Transverse colon (tissue), 4 donors: ENCODE results near the gene FCRL6. TPM values are rescaled to one million over a fixed set of nuclear protein-coding genes. Genes with fewer than 3 reads are reported as not detected.

Experiments used
- DNase-seq: peaks from one replicate; pipeline ENCODE4 v3.0.0-alpha.2; 2019
- H3K27ac ChIP-seq, 4 donors: fragments of 200-600 bp; sonication (generic); 2 replicates each; pipeline ENCODE4 v1.5.1; 2016 to 2018; ENCODE audit warnings: inconsistent platforms in 4 of 4
- H3K27me3 ChIP-seq: fragments of 200-600 bp; sonication (generic); 2 replicates; pipeline ENCODE4 v1.5.1; 2017; ENCODE audit warnings: inconsistent platforms
- H3K36me3 ChIP-seq, 4 donors: fragments of 200-600 bp; sonication (generic); 2 replicates each; pipeline ENCODE4 v1.5.1; 2017 to 2019; ENCODE audit warnings: inconsistent platforms in 4 of 4
- H3K4me1 ChIP-seq, 4 donors: fragments of 200-600 bp; sonication (generic); 2 replicates each; pipeline ENCODE4 v1.5.1; 2017 to 2020; ENCODE audit warnings: inconsistent platforms in 4 of 4
- H3K4me3 ChIP-seq, 4 donors: fragments of 200-600 bp; sonication (generic); 1 replicate in 1 of 4; 2 replicates in 3 of 4; pipeline versions ENCODE4 v1.5.1 to v1.6.1; 2017 to 2019; ENCODE audit warnings: inconsistent platforms in 4 of 4
- H3K9me3 ChIP-seq, 2 donors: fragments of 200-600 bp; sonication (generic); 2 replicates each; pipeline ENCODE4 v1.5.1; 2017 to 2019; ENCODE audit warnings: inconsistent platforms in 2 of 2
- EP300 ChIP-seq: sonication (generic); formaldehyde crosslinking; IDR thresholded peaks from one replicate; pipeline ENCODE4 v1.6.1; 2017; ENCODE audit warnings: antibody characterized with exemption, low read depth
- POLR2A ChIP-seq: fragments of 450-650 bp; IDR thresholded peaks from one replicate; pipeline ENCODE4 v1.6.1; 2016; ENCODE audit warnings: antibody characterized with exemption, mild to moderate bottlenecking, moderate library complexity
- POLR2AphosphoS5 ChIP-seq, 3 donors: sonication (generic); formaldehyde crosslinking; IDR thresholded peaks; one replicate each; pipeline ENCODE4 v1.6.1; 2016; ENCODE audit warnings: antibody characterized with exemption in 3 of 3
- WGBS, 2 donors: methylation state at CpG; one replicate each; pipeline ENCODE4 v1.1.5; 2018; ENCODE audit warnings: low coverage in 1 of 2; 5-methylcytosine and 5-hydroxymethylcytosine counted together
- in situ Hi-C, 4 donors: fragments of 200-750 bp; cut with MboI; loops; one replicate each; pipeline versions ENCODE4 v1.15.0 to v1.15.1; 2017; ENCODE audit warnings: low sequenced_read_pairs in 3 of 4, low pct_ligation_motif_present in 1 of 4, low pct_unique_long_range_greater_than_20kb in 1 of 4
- intact Hi-C: fragments of 100-400 bp; cut with DNase I; formaldehyde crosslinking; loops from one replicate; pipeline ENCODE4 v1.15.1; 2023; ENCODE audit warnings: low total_unique reads
- total RNA-seq, 4 donors: library from RNA; depleted of rRNA; stranded (reverse); fragments of >200 nt; gene quantifications; one replicate each; pipeline ENCODE4 v1.1.0, GENCODE V29; 2016
- TF ChIP-seq, protein P1 (sequence below), 5 experiments: fragments of 200-600 bp in 3 of 5; fragments of 450-650 bp in 2 of 5; sonication (generic) in 3 of 5; IDR thresholded peaks; 1 replicate in 2 of 5; 2 replicates in 3 of 5; pipeline ENCODE4 v1.5.1; 2016 to 2017; ENCODE audit warnings: antibody characterized with exemption in 5 of 5, inconsistent platforms in 3 of 5, mild to moderate bottlenecking in 2 of 5, moderate library complexity in 1 of 5

The FCRL6 gene
- total RNA-seq, 4 donors from 2014 or later: 0.55 to 1.4 TPM; not detected in 2

DNA sequence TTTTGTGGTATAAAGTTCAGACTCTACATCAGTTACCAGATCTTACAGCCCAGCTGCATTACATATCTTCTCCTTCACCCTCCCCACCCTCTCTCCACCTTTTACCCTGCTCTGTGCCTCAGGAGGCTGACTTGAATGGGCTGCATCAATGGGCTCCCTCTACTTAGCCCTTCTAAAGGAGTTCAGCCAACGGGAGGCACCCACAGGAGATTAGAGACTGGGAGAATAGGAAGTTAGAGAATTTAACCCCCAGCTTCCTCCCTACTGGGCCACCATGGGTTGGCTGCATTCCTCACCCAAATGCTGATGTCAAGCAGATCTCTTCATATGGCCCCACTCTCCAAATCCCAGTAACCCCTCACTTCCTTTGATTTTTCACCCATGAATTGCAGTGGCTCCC lies 38.5 kb upstream of the FCRL6 start:
- H3K36me3 ChIP-seq: no peaks in the 10 kb centered on the region
- H3K9me3 ChIP-seq: no peaks in the 10 kb centered on the region
- H3K27ac ChIP-seq: no peak overlapping the region
- in situ Hi-C loops: no loop called here
- peaks cover 4% of the 10 kb centered on the region for H3K27me3 ChIP-seq
- intact Hi-C loops: no loop called here
- 41% methylated on average over 1 of the region's 1 CpG; no CpG with 5 or more reads in 1 of the 2 donors for WGBS, 2 donors
- H3K4me3 ChIP-seq: no peak overlapping the region
- no peaks in the 10 kb centered on the region for H3K4me1 ChIP-seq
- no peak for TF ChIP-seq POLR2AphosphoS5 (IDR thresholded peaks at IDR 0.05)
- TF ChIP-seq, protein P1, sequence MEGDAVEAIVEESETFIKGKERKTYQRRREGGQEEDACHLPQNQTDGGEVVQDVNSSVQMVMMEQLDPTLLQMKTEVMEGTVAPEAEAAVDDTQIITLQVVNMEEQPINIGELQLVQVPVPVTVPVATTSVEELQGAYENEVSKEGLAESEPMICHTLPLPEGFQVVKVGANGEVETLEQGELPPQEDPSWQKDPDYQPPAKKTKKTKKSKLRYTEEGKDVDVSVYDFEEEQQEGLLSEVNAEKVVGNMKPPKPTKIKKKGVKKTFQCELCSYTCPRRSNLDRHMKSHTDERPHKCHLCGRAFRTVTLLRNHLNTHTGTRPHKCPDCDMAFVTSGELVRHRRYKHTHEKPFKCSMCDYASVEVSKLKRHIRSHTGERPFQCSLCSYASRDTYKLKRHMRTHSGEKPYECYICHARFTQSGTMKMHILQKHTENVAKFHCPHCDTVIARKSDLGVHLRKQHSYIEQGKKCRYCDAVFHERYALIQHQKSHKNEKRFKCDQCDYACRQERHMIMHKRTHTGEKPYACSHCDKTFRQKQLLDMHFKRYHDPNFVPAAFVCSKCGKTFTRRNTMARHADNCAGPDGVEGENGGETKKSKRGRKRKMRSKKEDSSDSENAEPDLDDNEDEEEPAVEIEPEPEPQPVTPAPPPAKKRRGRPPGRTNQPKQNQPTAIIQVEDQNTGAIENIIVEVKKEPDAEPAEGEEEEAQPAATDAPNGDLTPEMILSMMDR (IDR thresholded peaks at IDR 0.05): no peak
- TF ChIP-seq POLR2A: no peak
- no peak for TF ChIP-seq EP300
- no peak for DNase-seq

DNA sequence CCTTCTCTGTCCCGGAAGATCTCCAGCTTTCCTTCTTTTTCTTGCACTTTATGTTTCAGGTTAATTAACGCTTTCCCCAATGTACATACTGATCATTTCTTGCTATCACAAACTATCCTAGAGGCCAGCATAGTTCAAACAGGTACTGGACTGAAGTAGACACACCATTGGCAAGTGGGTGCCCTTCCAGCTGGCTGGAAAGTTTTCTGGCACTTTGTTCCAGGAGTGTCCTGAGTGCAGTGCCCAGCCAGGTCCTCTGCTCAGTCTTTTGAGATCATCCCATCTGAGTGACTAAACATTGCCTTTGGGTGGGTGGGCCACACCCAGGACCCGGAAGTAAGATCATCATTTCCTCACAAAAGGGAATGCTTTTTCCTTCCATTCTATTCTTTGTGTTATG lies 36.4 kb upstream of the FCRL6 start:
- no peak for TF ChIP-seq POLR2A
- TF ChIP-seq POLR2AphosphoS5 (IDR thresholded peaks at IDR 0.05): no peak
- TF ChIP-seq, protein P1 (IDR thresholded peaks at IDR 0.05): no peak
- TF ChIP-seq EP300: no peak
- intact Hi-C loops: no loop called here

DNA sequence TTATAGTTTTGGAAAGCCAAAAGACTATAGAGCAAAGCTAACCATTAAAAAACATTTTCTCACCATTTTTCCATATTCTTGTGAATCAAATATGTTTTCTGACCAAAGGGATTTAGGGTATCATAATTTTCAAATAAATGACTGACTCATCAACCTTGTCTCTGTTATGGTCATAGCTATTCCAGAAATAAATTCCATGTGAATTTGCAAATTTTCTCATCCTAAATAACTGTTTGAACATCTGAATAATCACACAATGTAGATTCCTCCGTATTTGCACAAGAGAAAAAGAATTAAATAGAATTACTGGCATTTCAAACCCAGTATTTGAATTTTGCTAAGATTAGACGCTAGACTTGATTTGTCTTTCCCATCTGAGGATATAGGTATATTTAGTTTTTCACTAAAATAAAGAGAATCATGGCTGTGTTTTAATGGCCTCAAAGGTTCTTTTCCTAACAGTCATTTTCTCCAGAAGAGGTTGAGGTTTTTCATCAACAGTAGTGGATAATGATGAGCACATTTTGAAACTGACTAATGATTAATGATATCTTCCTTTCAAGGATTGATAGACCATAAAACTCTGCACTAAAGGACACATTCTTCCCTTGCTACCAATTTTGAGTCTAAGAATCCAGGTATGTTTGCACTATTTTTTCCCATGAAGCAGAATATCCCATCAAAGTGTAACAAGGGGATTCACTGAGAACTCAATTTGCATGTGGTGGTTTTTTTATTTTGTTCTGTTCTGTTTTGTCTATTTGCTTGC lies 30.8 kb upstream of the FCRL6 start:
- no peak for DNase-seq
- WGBS, 2 donors: 87 to 90% methylated on average over 2 of the region's 2 CpGs
- Histone ChIP-seq H3K4me1 (no peaks in the 10 kb centered on the region), H3K27me3 (no peaks in the 10 kb centered on the region), H3K27ac (no peak overlapping the region), H3K4me3 (no peak overlapping the region), H3K36me3 (no peaks in the 10 kb centered on the region), H3K9me3 (no peaks in the 10 kb centered on the region)
- TF ChIP-seq POLR2A (no peak), POLR2AphosphoS5 (IDR thresholded peaks at IDR 0.05) (no peak), EP300 (no peak)
- TF ChIP-seq, protein P1 (IDR thresholded peaks at IDR 0.05): no peak
- in situ Hi-C loops: no loop called here
- intact Hi-C loops: no loop called here

More for the DNA sequence above, 36.4 kb upstream of the FCRL6 start:
- H3K4me1 ChIP-seq: no peaks in the 10 kb centered on the region
- peaks cover 4% of the 10 kb centered on the region for H3K27me3 ChIP-seq
- DNase-seq: no peak
- H3K27ac ChIP-seq: no peak overlapping the region
- H3K9me3 ChIP-seq: no peaks in the 10 kb centered on the region
- in situ Hi-C loops: no loop called here
- H3K36me3 ChIP-seq: no peaks in the 10 kb centered on the region
- no peak overlapping the region for H3K4me3 ChIP-seq
- WGBS, 2 donors: 76 to 87% methylated on average over 3 of the region's 3 CpGs

DNA sequence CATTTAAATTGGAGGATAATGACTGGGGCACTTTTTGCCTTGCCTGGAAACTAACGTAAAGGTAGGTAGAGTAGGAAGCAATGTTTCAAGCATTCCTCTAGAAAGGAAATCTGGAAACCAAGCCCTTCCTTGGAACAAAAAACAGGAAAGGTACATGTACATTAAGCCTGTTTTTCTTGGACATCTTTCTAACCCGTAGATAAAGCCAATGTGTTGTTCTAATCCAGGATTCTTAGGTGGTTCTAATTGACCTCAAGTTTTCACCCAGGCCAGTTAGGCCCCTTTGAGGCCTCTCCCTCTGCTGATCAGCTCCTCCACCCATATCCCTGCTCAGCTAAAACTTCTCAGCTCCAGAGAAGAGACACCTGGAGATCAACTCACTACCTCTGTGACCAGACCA lies 27.7 kb upstream of the FCRL6 start:
- no peak overlapping the region for H3K4me3 ChIP-seq
- H3K36me3 ChIP-seq: no peaks in the 10 kb centered on the region
- no peak for DNase-seq
- intact Hi-C loops: no loop called here
- in situ Hi-C loops: no loop called here
- H3K9me3 ChIP-seq: no peaks in the 10 kb centered on the region
- H3K27ac ChIP-seq: no peak overlapping the region
- H3K4me1 ChIP-seq: no peaks in the 10 kb centered on the region
- no peaks in the 10 kb centered on the region for H3K27me3 ChIP-seq
- TF ChIP-seq POLR2AphosphoS5 (IDR thresholded peaks at IDR 0.05) (no peak), EP300 (no peak)
- 68 to 81% methylated on average over 2 of the region's 2 CpGs for WGBS, 2 donors

DNA sequence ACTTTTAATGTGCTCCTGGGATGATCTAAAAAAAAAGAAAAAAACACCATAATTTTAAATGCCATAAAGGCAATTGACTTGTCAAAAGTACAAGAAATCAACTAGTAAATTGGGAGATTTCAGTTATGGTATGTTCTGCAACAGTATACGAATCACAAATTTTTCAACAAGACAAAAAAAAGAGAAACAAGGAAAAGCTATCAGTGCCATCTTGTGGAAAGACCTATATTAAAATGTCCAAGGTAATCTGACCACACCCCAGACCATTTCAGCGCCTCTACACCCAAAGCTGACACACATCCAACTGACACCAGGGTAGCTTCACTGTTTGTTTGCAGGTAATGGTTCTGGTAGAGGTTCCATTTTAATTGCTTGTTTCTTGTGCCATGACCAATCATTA lies 26.4 kb upstream of the FCRL6 start:
- Histone ChIP-seq H3K27me3 (no peaks in the 10 kb centered on the region), H3K27ac (no peak overlapping the region), H3K9me3 (no peaks in the 10 kb centered on the region), H3K36me3 (no peaks in the 10 kb centered on the region), H3K4me3 (no peak overlapping the region), H3K4me1 (peaks cover 0 to 8% (median 2%) of the 10 kb centered on the region in 4 donors)
- in situ Hi-C loops: loop anchor here in 3 of 4 donors (25.0 kb wide), 1 partner anchor 237 kb away; no protein-coding TSS in a partner anchor
- intact Hi-C loops: no loop called here
- TF ChIP-seq, protein P1 (IDR thresholded peaks at IDR 0.05): no peak
- WGBS, 2 donors: 60 to 66% methylated on average over 2 of the region's 2 CpGs
- no peak for DNase-seq
